K562 (cell line): ENCODE data around the gene TEX52.

Experiments used
- CBX3 ChIP-seq, 2 experiments: IDR thresholded peaks; 1 replicate in 1 of 2; 2 replicates in 1 of 2; pipeline ENCODE4 v1.6.1; 2012; ENCODE audit warnings: inconsistent platforms in 2 of 2, low read length in 2 of 2, borderline replicate concordance in 1 of 2, control low read depth in 1 of 2
- CTCF ChIP-seq, 3 experiments: IDR thresholded peaks in 2 of 3; conservative IDR thresholded peaks in 1 of 3; 2 replicates each; pipeline ENCODE4 v1.5.1; 2011 to 2012; ENCODE audit warnings: low read length in 3 of 3, mild to moderate bottlenecking in 3 of 3, control low read depth in 2 of 3, improper control_type of control experiment in 1 of 3, inconsistent platforms in 1 of 3, low read depth in 1 of 3, mixed read lengths in 1 of 3, moderate library complexity in 1 of 3; ENCODE audit not compliant: insufficient read depth in 2 of 3
- FOXM1 ChIP-seq, 2 experiments: fragments of 450-650 bp in 1 of 2; sonication (generic) in 1 of 2; formaldehyde crosslinking in 1 of 2; IDR thresholded peaks; 2 replicates each; pipeline versions ENCODE4 v1.6.1 to v1.9.0; 2017 to 2022; ENCODE audit warnings: low read depth in 2 of 2, mild to moderate bottlenecking in 2 of 2, missing genetic modification reagents in 1 of 2, moderate library complexity in 1 of 2
- HMG20A ChIP-seq: fragments of 450-650 bp; formaldehyde crosslinking; conservative IDR thresholded peaks from 2 replicates; pipeline ENCODE4 v1.4.0; 2020; ENCODE audit warnings: mild to moderate bottlenecking, mixed read lengths
- NFE2L1 ChIP-seq: fragments of 450-650 bp; IDR thresholded peaks from 2 replicates; pipeline ENCODE4 v1.6.1; 2016; ENCODE audit warnings: missing genetic modification characterization, low read depth, mild to moderate bottlenecking, missing compliant biosample characterization, moderate library complexity, borderline replicate concordance
- POLR2A ChIP-seq: fragments of 450-650 bp; conservative IDR thresholded peaks from 2 replicates; pipeline ENCODE4 v1.6.1; 2016
- SMC3 ChIP-seq: conservative IDR thresholded peaks from 2 replicates; pipeline ENCODE4 v1.6.1; 2011; ENCODE audit warnings: low read depth, low read length, improper control_type of control experiment; ENCODE audit not compliant: insufficient read depth
- TF ChIP-seq, protein P1 (sequence below): fragments of 450-650 bp; IDR thresholded peaks from 2 replicates; pipeline ENCODE4 v1.6.1; 2018; ENCODE audit warnings: mild to moderate bottlenecking, low read depth; ENCODE audit not compliant: partially characterized antibody

- TF ChIP-seq, protein P1, sequence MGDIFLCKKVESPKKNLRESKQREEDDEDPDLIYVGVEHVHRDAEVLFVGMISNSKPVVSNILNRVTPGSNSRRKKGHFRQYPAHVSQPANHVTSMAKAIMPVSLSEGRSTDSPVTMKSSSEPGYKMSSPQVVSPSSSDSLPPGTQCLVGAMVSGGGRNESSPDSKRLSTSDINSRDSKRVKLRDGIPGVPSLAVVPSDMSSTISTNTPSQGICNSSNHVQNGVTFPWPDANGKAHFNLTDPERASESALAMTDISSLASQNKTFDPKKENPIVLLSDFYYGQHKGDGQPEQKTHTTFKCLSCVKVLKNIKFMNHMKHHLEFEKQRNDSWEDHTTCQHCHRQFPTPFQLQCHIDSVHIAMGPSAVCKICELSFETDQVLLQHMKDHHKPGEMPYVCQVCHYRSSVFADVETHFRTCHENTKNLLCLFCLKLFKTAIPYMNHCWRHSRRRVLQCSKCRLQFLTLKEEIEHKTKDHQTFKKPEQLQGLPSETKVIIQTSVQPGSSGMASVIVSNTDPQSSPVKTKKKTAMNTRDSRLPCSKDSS, result no peak
- TF ChIP-seq CBX3 (IDR thresholded peaks at IDR 0.05; ENCODE audit: borderline replicate concordance in 1 of 2, low read length in 2 of 2) (no peak), POLR2A (no peak), HMG20A (CRISPR knock-in tag) (no peak), FOXM1 (IDR thresholded peaks at IDR 0.05; ENCODE audit: low read depth) (no peak), FOXM1 (CRISPR knock-in tag; IDR thresholded peaks at IDR 0.05; ENCODE audit: low read depth) (no peak), CTCF (IDR thresholded peaks at IDR 0.05 in 2 of 3, conservative IDR thresholded peaks at IDR 0.05 in 1 of 3; ENCODE audit: insufficient read depth in 2 of 3, low read depth in 1 of 3, low read length in 3 of 3) (no peak), NFE2L1 (tag) (no peak), SMC3 (no peak)
Observed at GRCh38 chr12:2858944-2859421, 2.1 kb upstream of the TEX52 start.
